Calu3 (cell line): ENCODE measurements around the gene RXRB. TPM values are rescaled to one million over a fixed set of nuclear protein-coding genes. Genes with fewer than 3 reads are reported as not detected.

ENCODE experiments used
- BruUV-seq: library from RNA; stranded (reverse); fragments of 400-500 nt; replicated peaks from 2 replicates; lab custom pipeline; 2021; lab: Mats Ljungman, UMichigan
- CTCF ChIA-PET: fragments of 300-600 bp; sonication (Branson Sonifier 250); formaldehyde crosslinking; loops from one replicate; lab custom pipeline; 2022; ENCODE audit warnings: antibody characterized with exemption; lab: Charles Lee
- DNase-seq: peaks from one replicate; pipeline ENCODE4 v3.0.0; 2022
- H3K27ac Mint-ChIP-seq: one replicate; pipeline ENCODE4 v1.8.0; 2022; ENCODE audit warnings: mixed read lengths; ENCODE audit not compliant: unreplicated experiment
- H3K27me3 Mint-ChIP-seq: one replicate; pipeline ENCODE4 v1.8.0; 2022; ENCODE audit warnings: mixed read lengths; ENCODE audit not compliant: unreplicated experiment
- H3K36me3 Mint-ChIP-seq: one replicate; pipeline ENCODE4 v1.8.0; 2022; ENCODE audit warnings: mild to moderate bottlenecking, moderate library complexity, mixed read lengths; ENCODE audit not compliant: insufficient read depth, unreplicated experiment
- H3K4me1 Mint-ChIP-seq: one replicate; pipeline ENCODE4 v1.8.0; 2022; ENCODE audit warnings: mild to moderate bottlenecking, low read depth, mixed read lengths; ENCODE audit not compliant: unreplicated experiment
- H3K4me3 Mint-ChIP-seq: one replicate; pipeline ENCODE4 v1.8.0; 2022; ENCODE audit warnings: mild to moderate bottlenecking, low read depth, moderate library complexity, mixed read lengths; ENCODE audit not compliant: unreplicated experiment
- H3K9me3 Mint-ChIP-seq: one replicate; pipeline ENCODE4 v1.8.0; 2022; ENCODE audit warnings: low read depth, mixed read lengths; ENCODE audit not compliant: unreplicated experiment
- CTCF ChIP-seq: fragments of 200-600 bp; IDR thresholded peaks from one replicate; pipeline ENCODE4 v1.8.0; 2022; ENCODE audit warnings: antibody characterized with exemption; ENCODE audit not compliant: unreplicated experiment
- intact Hi-C: fragments of 100-400 bp; cut with micrococcal nuclease; formaldehyde crosslinking; loops from one replicate; pipeline ENCODE4 v1.10.0; 2022; ENCODE audit not compliant: unreplicated experiment
- total RNA-seq: library from RNA; stranded (reverse); gene quantifications from 2 replicates; pipeline ENCODE4 v1.2.3, GENCODE V29; 2022

Gene RXRB
- total RNA-seq, 1 experiment from 2014 or later = 78.3 TPM

- intact Hi-C loops = no loop called here
- Mint-ChIP-seq H3K9me3 (peaks cover 4% of the 10 kb centered on the region), H3K27ac (no peak overlapping the region), H3K4me3 (no peak overlapping the region), H3K27me3 (peaks cover 78% of the 10 kb centered on the region), H3K36me3 (no peaks in the 10 kb centered on the region), H3K4me1 (no peaks in the 10 kb centered on the region)
- no peak for DNase-seq
- no peak for TF ChIP-seq CTCF
- CTCF ChIA-PET = interaction anchor here (1.0 kb wide), 1 partner anchor 70 kb away, joined by 3 read pairs; no protein-coding TSS in a partner anchor
- BruUV-seq = no TSS peak
These were observed 21.6 kb downstream of the RXRB start for GRCh38 chr6:33178755-33179475.

- no peaks in the 10 kb centered on the region for H3K36me3 Mint-ChIP-seq
- BruUV-seq = no TSS peak
- H3K27me3 Mint-ChIP-seq = peaks cover 88% of the 10 kb centered on the region
- intact Hi-C loops = no loop called here
- CTCF ChIA-PET = interaction anchor here (1.0 kb wide), 1 partner anchor 71 kb away, joined by 3 read pairs; no protein-coding TSS in a partner anchor
- no peaks in the 10 kb centered on the region for H3K9me3 Mint-ChIP-seq
- H3K27ac Mint-ChIP-seq = no peak overlapping the region
- peaks cover 2% of the 10 kb centered on the region for H3K4me1 Mint-ChIP-seq
- no peak for DNase-seq
- no peak for TF ChIP-seq CTCF
- H3K4me3 Mint-ChIP-seq = no peak overlapping the region
These were observed 22.7 kb downstream of the RXRB start for GRCh38 chr6:33177552-33178446.

GRCh38 chr6:33176906-33177305 is 23.6 kb downstream of the RXRB start:
- CTCF ChIA-PET = no interaction called here

More at GRCh38 chr6:33176906-33177305, 23.6 kb downstream of the RXRB start:
- Mint-ChIP-seq H3K4me1 (peaks cover 9% of the 10 kb centered on the region), H3K36me3 (no peaks in the 10 kb centered on the region), H3K9me3 (no peaks in the 10 kb centered on the region), H3K4me3 (no peak overlapping the region), H3K27ac (no peak overlapping the region), H3K27me3 (peaks cover 97% of the 10 kb centered on the region)
- intact Hi-C loops = no loop called here
- no peak for TF ChIP-seq CTCF
- no TSS peak for BruUV-seq
- no peak for DNase-seq
